ENCODE data around the gene KCNH2. TPM values are rescaled to one million over a fixed set of nuclear protein-coding genes. Genes with fewer than 3 reads are reported as not detected.

The KCNH2 gene
- total RNA-seq, 2 donors from 2014 or later = 1.1 to 1.9 TPM

- peak overlapping the region; percentile 77 for H3K4me3 ChIP-seq (ENCODE audit: low read length)
- H3K9ac ChIP-seq (ENCODE audit: extremely low read depth, low read length, poor library complexity, severe bottlenecking) = no peak overlapping the region
- H3K9me3 Mint-ChIP-seq = no peaks in the 10 kb centered on the region
- peaks cover 22% of the 10 kb centered on the region for H3K4me1 Mint-ChIP-seq
- H3K27ac ChIP-seq (ENCODE audit: low read depth, low read length) = no peak overlapping the region
- H3K27me3 Mint-ChIP-seq (ENCODE audit: insufficient read depth) = peaks cover 79% of the 10 kb centered on the region
- peak overlapping the region; percentile 62 for H3K4me3 Mint-ChIP-seq
- WGBS, 2 experiments (ENCODE audit: insufficient coverage in 1 of 2, insufficient read length in 1 of 2) = 4 to 5% methylated on average over 26 to 86 of the region's 89 CpGs
- H3K27me3 ChIP-seq (ENCODE audit: control insufficient read depth, insufficient read depth, low read length, poor library complexity, severe bottlenecking) = peaks cover 52% of the 10 kb centered on the region
- DNase-seq = peak; percentile 78
- H3K4me1 ChIP-seq (ENCODE audit: control insufficient read depth, insufficient read depth, low read length) = peaks cover 3% of the 10 kb centered on the region
- no peaks in the 10 kb centered on the region for H3K9me3 ChIP-seq (ENCODE audit: control insufficient read depth, low read length)
- H3K36me3 ChIP-seq (ENCODE audit: control insufficient read depth, insufficient read depth, low read length) = no peaks in the 10 kb centered on the region
- TF ChIP-seq, protein P1, sequence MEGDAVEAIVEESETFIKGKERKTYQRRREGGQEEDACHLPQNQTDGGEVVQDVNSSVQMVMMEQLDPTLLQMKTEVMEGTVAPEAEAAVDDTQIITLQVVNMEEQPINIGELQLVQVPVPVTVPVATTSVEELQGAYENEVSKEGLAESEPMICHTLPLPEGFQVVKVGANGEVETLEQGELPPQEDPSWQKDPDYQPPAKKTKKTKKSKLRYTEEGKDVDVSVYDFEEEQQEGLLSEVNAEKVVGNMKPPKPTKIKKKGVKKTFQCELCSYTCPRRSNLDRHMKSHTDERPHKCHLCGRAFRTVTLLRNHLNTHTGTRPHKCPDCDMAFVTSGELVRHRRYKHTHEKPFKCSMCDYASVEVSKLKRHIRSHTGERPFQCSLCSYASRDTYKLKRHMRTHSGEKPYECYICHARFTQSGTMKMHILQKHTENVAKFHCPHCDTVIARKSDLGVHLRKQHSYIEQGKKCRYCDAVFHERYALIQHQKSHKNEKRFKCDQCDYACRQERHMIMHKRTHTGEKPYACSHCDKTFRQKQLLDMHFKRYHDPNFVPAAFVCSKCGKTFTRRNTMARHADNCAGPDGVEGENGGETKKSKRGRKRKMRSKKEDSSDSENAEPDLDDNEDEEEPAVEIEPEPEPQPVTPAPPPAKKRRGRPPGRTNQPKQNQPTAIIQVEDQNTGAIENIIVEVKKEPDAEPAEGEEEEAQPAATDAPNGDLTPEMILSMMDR (conservative IDR thresholded peaks at IDR 0.05) = peak; percentile 56
- H3K36me3 Mint-ChIP-seq (ENCODE audit: low read depth) = no peaks in the 10 kb centered on the region
- H3K27ac Mint-ChIP-seq = no peak overlapping the region
These were observed 3.4 kb downstream of the KCNH2 start for GRCh38 chr7:150974468-150975391.

DNA sequence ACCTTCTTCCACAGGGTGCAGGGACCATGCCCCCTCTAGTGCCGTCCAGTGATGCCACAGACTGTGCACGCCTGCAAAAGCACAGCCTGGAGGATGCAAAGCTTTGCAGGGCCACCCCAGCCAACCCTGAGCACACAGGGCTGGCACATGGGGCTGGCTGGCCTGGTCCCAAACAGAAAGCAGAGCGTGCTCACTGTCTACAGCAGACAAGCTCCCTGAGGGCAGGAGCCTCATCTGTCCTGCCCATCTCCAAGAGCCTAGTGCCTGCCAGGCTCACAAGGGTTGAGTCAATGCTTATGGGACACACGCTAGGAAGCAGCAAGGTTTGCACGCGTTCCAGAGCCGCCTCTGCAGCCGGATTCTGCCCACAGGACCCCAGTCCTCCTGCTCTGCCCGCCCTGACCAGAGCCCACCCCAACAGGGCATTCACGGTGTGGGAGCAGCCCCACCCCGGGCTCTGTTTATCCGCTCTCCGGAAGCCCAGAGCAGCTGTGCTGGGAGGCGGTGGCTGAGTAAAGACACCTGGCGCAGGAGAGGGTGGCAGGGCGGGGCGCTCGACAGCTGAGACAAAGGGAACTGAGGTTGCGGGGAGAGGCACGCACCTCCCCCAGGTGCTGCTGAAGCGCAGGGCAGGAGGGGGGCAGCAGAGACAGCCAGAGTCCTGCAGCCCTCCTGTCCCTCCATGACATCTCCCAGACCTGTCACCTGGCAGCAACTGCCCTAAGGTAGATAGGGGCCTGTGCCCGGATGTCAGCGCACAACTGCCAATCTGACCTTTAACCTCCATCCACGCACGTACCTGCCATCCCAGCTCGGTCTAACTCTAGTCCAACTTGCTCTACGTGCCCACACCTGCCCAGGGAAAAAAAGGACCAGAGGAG is 4.3 kb downstream of the KCNH2 start:
- H3K4me3 ChIP-seq (ENCODE audit: low read length) = no peak overlapping the region
- no peak overlapping the region for H3K27ac Mint-ChIP-seq
- H3K4me1 Mint-ChIP-seq = peaks cover 26% of the 10 kb centered on the region
- no peak overlapping the region for H3K27ac ChIP-seq (ENCODE audit: low read depth, low read length)
- 76 to 85% methylated on average over 22 to 27 of the region's 27 CpGs for WGBS, 2 experiments (ENCODE audit: insufficient coverage in 1 of 2, insufficient read length in 1 of 2)
- no peaks in the 10 kb centered on the region for H3K9me3 Mint-ChIP-seq
- peak overlapping the region; percentile 62 for H3K4me3 Mint-ChIP-seq
- H3K9me3 ChIP-seq (ENCODE audit: control insufficient read depth, low read length) = no peaks in the 10 kb centered on the region
- no peaks in the 10 kb centered on the region for H3K36me3 Mint-ChIP-seq (ENCODE audit: low read depth)
- H3K36me3 ChIP-seq (ENCODE audit: control insufficient read depth, insufficient read depth, low read length) = no peaks in the 10 kb centered on the region
- H3K9ac ChIP-seq (ENCODE audit: extremely low read depth, low read length, poor library complexity, severe bottlenecking) = no peak overlapping the region
- peaks cover 79% of the 10 kb centered on the region for H3K27me3 Mint-ChIP-seq (ENCODE audit: insufficient read depth)
- H3K27me3 ChIP-seq (ENCODE audit: control insufficient read depth, insufficient read depth, low read length, poor library complexity, severe bottlenecking) = peaks cover 51% of the 10 kb centered on the region
- no peak for DNase-seq
- TF ChIP-seq, protein P1 (conservative IDR thresholded peaks at IDR 0.05) = no peak
- peaks cover 6% of the 10 kb centered on the region for H3K4me1 ChIP-seq (ENCODE audit: control insufficient read depth, insufficient read depth, low read length)

DNA sequence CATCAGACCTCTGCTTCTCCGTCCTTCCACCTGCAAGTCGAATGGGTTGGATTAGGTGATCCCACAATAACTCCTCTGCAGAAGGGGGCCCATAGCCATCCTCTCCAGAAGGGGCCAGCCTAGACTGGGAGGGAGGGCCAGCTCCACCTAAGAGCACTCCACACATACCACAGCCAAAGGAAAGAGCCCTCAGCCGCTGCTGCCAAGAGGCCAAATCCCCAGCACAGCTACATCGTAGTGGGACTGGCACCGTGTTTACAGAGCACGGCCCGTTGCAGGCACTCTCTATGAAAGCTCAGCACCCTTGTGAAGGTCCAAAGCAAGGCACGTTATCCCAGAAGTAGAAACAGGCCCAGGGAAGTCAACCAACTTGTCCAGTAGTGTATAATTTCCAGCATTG is 5.4 kb downstream of the KCNH2 start:
- Histone ChIP-seq H3K9me3 (ENCODE audit: control insufficient read depth, low read length) (no peaks in the 10 kb centered on the region), H3K36me3 (ENCODE audit: control insufficient read depth, insufficient read depth, low read length) (no peaks in the 10 kb centered on the region), H3K27ac (ENCODE audit: low read depth, low read length) (no peak overlapping the region), H3K27me3 (ENCODE audit: control insufficient read depth, insufficient read depth, low read length, poor library complexity, severe bottlenecking) (peaks cover 52% of the 10 kb centered on the region), H3K4me1 (ENCODE audit: control insufficient read depth, insufficient read depth, low read length) (peaks cover 6% of the 10 kb centered on the region), H3K4me3 (ENCODE audit: low read length) (no peak overlapping the region), H3K9ac (ENCODE audit: extremely low read depth, low read length, poor library complexity, severe bottlenecking) (no peak overlapping the region)
- no peak overlapping the region for H3K27ac Mint-ChIP-seq
- DNase-seq = no peak
- no peaks in the 10 kb centered on the region for H3K36me3 Mint-ChIP-seq (ENCODE audit: low read depth)
- 84 to 100% methylated on average over 5 to 8 of the region's 8 CpGs for WGBS, 2 experiments (ENCODE audit: insufficient coverage in 1 of 2, insufficient read length in 1 of 2)
- H3K27me3 Mint-ChIP-seq (ENCODE audit: insufficient read depth) = peaks cover 77% of the 10 kb centered on the region
- H3K9me3 Mint-ChIP-seq = no peaks in the 10 kb centered on the region
- peaks cover 24% of the 10 kb centered on the region for H3K4me1 Mint-ChIP-seq
- no peak overlapping the region for H3K4me3 Mint-ChIP-seq
- TF ChIP-seq, protein P1 (conservative IDR thresholded peaks at IDR 0.05) = no peak

All from endodermal cell (in vitro differentiated cells).